ENCODE data around the gene VTI1A. TPM values are rescaled to one million over a fixed set of nuclear protein-coding genes. Genes with fewer than 3 reads are reported as not detected.

Gene VTI1A
- total and polyA plus RNA-seq, 2 of the 13 experiments (the other 11 are each of a cell fraction or from before 2014, with no cell fraction given), result 11.7 to 32.7 TPM

DNA sequence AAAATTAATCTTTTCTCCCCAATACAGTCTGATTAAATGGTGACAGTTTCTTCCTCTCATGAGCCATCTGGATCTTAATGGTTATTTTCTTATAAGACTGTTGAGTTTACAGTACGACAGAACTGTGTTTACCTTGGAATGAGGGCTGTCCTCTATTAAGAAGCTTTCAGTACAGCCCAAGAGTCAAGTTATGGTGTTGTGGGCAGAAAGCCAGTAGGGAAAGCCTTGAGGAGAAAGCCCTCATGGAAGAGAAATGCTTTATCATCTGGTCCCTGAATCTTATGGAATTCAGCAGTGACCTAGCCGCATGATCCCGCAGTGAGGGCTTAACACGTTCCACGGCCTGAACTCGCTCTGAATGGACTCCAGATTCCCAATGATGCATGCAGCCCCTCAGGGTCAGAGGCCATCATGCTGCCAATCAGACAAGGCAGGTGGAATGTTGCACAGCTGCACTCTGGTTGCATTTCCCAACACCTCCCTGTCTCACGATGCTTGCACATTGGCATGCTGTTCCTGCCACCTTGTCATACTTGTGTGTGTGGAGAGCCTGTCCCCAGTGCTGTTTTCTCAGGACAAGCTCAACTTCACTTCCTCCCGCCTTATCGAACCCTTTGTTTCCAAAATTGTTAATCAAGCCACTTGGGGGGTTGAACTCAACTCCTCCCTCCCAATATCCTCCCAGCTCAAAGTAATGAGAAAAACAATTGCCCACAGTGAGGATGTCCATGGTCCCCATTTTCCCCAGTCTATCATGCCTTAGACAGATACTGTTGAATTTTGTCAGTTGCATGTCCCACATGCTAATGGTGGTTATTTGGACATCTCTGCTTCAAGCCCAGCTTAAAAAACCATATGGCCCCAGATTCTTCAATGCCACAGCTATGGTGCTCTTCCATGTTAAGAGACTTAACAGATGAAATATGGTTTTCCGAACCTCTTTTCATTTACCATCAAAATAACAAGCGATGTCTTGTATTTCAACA is 291.9 kb downstream of the VTI1A start (continued):
- TF ChIP-seq, protein P1, sequence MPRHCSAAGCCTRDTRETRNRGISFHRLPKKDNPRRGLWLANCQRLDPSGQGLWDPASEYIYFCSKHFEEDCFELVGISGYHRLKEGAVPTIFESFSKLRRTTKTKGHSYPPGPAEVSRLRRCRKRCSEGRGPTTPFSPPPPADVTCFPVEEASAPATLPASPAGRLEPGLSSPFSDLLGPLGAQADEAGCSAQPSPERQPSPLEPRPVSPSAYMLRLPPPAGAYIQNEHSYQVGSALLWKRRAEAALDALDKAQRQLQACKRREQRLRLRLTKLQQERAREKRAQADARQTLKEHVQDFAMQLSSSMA (CRISPR knock-in tag; IDR thresholded peaks at IDR 0.05), result no peak
- TF ChIP-seq, protein P2, sequence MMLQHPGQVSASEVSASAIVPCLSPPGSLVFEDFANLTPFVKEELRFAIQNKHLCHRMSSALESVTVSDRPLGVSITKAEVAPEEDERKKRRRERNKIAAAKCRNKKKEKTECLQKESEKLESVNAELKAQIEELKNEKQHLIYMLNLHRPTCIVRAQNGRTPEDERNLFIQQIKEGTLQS (CRISPR knock-in tag; IDR thresholded peaks at IDR 0.05), result no peak
- TF ChIP-seq NR2C2 (CRISPR knock-in tag; IDR thresholded peaks at IDR 0.05; ENCODE audit: borderline replicate concordance), result peak; percentile 41; the same call in 1 of the 2 replicates
- TF ChIP-seq MYC (CRISPR knock-in tag; IDR thresholded peaks at IDR 0.05; ENCODE audit: borderline replicate concordance), result 0 out of 2 replicates have a peak, but pooled peaks have one; percentile 39
- TF ChIP-seq, protein P3, sequence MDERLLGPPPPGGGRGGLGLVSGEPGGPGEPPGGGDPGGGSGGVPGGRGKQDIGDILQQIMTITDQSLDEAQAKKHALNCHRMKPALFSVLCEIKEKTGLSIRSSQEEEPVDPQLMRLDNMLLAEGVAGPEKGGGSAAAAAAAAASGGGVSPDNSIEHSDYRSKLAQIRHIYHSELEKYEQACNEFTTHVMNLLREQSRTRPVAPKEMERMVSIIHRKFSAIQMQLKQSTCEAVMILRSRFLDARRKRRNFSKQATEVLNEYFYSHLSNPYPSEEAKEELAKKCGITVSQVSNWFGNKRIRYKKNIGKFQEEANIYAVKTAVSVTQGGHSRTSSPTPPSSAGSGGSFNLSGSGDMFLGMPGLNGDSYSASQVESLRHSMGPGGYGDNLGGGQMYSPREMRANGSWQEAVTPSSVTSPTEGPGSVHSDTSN (CRISPR knock-in tag; IDR thresholded peaks at IDR 0.05), result no peak
- no peak for TF ChIP-seq ZNF670 (CRISPR knock-in tag; IDR thresholded peaks at IDR 0.05; ENCODE audit: borderline replicate concordance)
- TF ChIP-seq NPAS2 (CRISPR knock-in tag; IDR thresholded peaks at IDR 0.05; ENCODE audit: borderline replicate concordance), result no peak
- TF ChIP-seq ZNF337 (CRISPR knock-in tag; IDR thresholded peaks at IDR 0.05; ENCODE audit: borderline replicate concordance, low read depth), result no peak
- TF ChIP-seq ZNF350 (CRISPR knock-in tag; IDR thresholded peaks at IDR 0.05; ENCODE audit: borderline replicate concordance, low read depth), result peak; percentile 55; the same call in 1 of the 2 replicates
- peak; percentile 49; the same call in 1 of the 2 replicates for TF ChIP-seq SALL1 (CRISPR knock-in tag; IDR thresholded peaks at IDR 0.05)
- TF ChIP-seq NR2F1 (CRISPR knock-in tag; IDR thresholded peaks at IDR 0.05), result peak; percentile 38 to 60; a peak in 2 of 4 replicates
- TF ChIP-seq, protein P4, sequence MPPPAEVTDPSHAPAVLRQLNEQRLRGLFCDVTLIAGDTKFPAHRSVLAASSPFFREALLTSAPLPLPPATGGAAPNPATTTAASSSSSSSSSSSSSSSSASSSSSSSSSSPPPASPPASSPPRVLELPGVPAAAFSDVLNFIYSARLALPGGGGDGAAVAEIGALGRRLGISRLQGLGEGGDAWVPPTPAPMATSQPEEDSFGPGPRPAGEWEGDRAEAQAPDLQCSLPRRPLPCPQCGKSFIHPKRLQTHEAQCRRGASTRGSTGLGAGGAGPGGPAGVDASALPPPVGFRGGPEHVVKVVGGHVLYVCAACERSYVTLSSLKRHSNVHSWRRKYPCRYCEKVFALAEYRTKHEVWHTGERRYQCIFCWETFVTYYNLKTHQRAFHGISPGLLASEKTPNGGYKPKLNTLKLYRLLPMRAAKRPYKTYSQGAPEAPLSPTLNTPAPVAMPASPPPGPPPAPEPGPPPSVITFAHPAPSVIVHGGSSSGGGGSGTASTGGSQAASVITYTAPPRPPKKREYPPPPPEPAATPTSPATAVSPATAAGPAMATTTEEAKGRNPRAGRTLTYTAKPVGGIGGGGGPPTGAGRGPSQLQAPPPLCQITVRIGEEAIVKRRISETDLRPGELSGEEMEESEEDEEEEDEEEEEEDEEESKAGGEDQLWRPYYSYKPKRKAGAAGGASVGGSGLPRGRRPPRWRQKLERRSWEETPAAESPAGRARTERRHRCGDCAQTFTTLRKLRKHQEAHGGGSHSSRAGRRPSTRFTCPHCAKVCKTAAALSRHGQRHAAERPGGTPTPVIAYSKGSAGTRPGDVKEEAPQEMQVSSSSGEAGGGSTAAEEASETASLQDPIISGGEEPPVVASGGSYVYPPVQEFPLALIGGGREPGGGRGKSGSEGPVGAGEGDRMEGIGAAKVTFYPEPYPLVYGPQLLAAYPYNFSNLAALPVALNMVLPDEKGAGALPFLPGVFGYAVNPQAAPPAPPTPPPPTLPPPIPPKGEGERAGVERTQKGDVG (CRISPR knock-in tag; IDR thresholded peaks at IDR 0.05; ENCODE audit: borderline replicate concordance), result peak; percentile 96
- 0 out of 2 replicates have a peak, but pooled peaks have one; percentile 49 for TF ChIP-seq ZNF431 (CRISPR knock-in tag; IDR thresholded peaks at IDR 0.05; ENCODE audit: borderline replicate concordance, low read depth)
- TF ChIP-seq ZMYM4 (CRISPR knock-in tag; IDR thresholded peaks at IDR 0.05), result 0 out of 2 replicates have a peak, but pooled peaks have one; percentile 34
- 0 out of 2 replicates have a peak, but pooled peaks have one; percentile 10 for TF ChIP-seq SMAD1 (CRISPR knock-in tag; IDR thresholded peaks at IDR 0.05; ENCODE audit: borderline replicate concordance, low read depth)
- TF ChIP-seq GABPB1 (CRISPR knock-in tag; IDR thresholded peaks at IDR 0.05), result no peak; the same call in 1 of the 2 replicates
- TF ChIP-seq PHF5A (CRISPR knock-in tag; IDR thresholded peaks at IDR 0.05; ENCODE audit: low read depth, unreplicated experiment), result peak; percentile 7
- 0 out of 2 replicates have a peak, but pooled peaks have one; percentile 13 for TF ChIP-seq KLF9 (CRISPR knock-in tag; IDR thresholded peaks at IDR 0.05; ENCODE audit: low read depth)
- TF ChIP-seq LCORL (IDR thresholded peaks at IDR 0.05), result no peak
- TF ChIP-seq LCORL (CRISPR knock-in tag; IDR thresholded peaks at IDR 0.05), result 0 out of 2 replicates have a peak, but pooled peaks have one; percentile 11
- TF ChIP-seq, protein P5, sequence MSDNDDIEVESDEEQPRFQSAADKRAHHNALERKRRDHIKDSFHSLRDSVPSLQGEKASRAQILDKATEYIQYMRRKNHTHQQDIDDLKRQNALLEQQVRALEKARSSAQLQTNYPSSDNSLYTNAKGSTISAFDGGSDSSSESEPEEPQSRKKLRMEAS (IDR thresholded peaks at IDR 0.05), result peak; percentile 68; the same call in 1 of the 2 replicates
- TF ChIP-seq CBX5 (CRISPR knock-in tag; IDR thresholded peaks at IDR 0.05; ENCODE audit: borderline replicate concordance), result peak; percentile 59; the same call in 1 of the 2 replicates

Data from HepG2 (cell line).